Cardiac muscle cell (in vitro differentiated cells and primary cell): ENCODE results near the gene PRRX2. TPM values are rescaled to one million over a fixed set of nuclear protein-coding genes. Genes with fewer than 3 reads are reported as not detected.
"Not testable (repeated sequence)": the region's sequence is repeated elsewhere in the genome, so short reads cannot be mapped to it uniquely, and the experiment has no call there.

ENCODE experiments used
- DNase-seq, 2 donors: peaks; one replicate each; pipeline versions ENCODE4 v3.0.0 to v3.0.0-alpha.2; 2010 to 2017; ENCODE audit warnings: low read depth in 1 of 2, low spot score in 1 of 2
- H3K27ac ChIP-seq: fragments of 200-600 bp; sonication (generic); 2 replicates; pipeline ENCODE4 v1.5.1; 2016
- H3K27me3 ChIP-seq: fragments of 200-600 bp; sonication (generic); 2 replicates; pipeline ENCODE4 v1.6.0; 2016; ENCODE audit warnings: control low read depth
- H3K36me3 ChIP-seq: fragments of 200-600 bp; sonication (generic); 2 replicates; pipeline ENCODE4 v1.5.1; 2016; ENCODE audit warnings: control low read depth
- H3K4me1 ChIP-seq: fragments of 200-600 bp; sonication (generic); 2 replicates; pipeline ENCODE4 v1.8.1; 2017; ENCODE audit warnings: low read depth, mild to moderate bottlenecking, mixed run types
- H3K4me3 ChIP-seq: fragments of 200-600 bp; sonication (generic); 2 replicates; pipeline ENCODE4 v1.5.1; 2016; ENCODE audit warnings: mild to moderate bottlenecking
- H3K9me3 ChIP-seq: fragments of 200-600 bp; sonication (generic); 2 replicates; pipeline ENCODE4 v1.5.1; 2017; ENCODE audit warnings: low read depth, mild to moderate bottlenecking, control low read depth
- polyA plus RNA-seq: library from polyadenylated mRNA; unstranded; fragments of >200 nt; fragmentation: Nextera tagmentation; extraction: Ambion mirVana; gene quantifications from 2 replicates; pipeline ENCODE4 v1.2.1, GENCODE V29; 2016
- total RNA-seq: library from RNA; depleted of rRNA; stranded (reverse); fragments of >200 nt; gene quantifications from 2 replicates; pipeline ENCODE4 v1.2.3, GENCODE V29; 2016
- TF ChIP-seq, protein P1 (sequence below): IDR thresholded peaks from 2 replicates; pipeline ENCODE4 v1.5.1; 2012; ENCODE audit warnings: low read depth, mild to moderate bottlenecking, low read length

PRRX2 gene
- total and polyA plus RNA-seq, 2 experiments from 2014 or later = 3.0 to 10.2 TPM

- DNase-seq = no peak
- Histone ChIP-seq H3K4me1 (peaks cover 5% of the 10 kb centered on the region), H3K9me3 (no peaks in the 10 kb centered on the region), H3K27ac (no peak overlapping the region), H3K27me3 (no peaks in the 10 kb centered on the region), H3K4me3 (no peak overlapping the region), H3K36me3 (no peaks in the 10 kb centered on the region)
- TF ChIP-seq, protein P1, sequence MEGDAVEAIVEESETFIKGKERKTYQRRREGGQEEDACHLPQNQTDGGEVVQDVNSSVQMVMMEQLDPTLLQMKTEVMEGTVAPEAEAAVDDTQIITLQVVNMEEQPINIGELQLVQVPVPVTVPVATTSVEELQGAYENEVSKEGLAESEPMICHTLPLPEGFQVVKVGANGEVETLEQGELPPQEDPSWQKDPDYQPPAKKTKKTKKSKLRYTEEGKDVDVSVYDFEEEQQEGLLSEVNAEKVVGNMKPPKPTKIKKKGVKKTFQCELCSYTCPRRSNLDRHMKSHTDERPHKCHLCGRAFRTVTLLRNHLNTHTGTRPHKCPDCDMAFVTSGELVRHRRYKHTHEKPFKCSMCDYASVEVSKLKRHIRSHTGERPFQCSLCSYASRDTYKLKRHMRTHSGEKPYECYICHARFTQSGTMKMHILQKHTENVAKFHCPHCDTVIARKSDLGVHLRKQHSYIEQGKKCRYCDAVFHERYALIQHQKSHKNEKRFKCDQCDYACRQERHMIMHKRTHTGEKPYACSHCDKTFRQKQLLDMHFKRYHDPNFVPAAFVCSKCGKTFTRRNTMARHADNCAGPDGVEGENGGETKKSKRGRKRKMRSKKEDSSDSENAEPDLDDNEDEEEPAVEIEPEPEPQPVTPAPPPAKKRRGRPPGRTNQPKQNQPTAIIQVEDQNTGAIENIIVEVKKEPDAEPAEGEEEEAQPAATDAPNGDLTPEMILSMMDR = no peak
Observed at GRCh38 chr9:129654554-129655040, 10.8 kb upstream of the PRRX2 start.

DNA sequence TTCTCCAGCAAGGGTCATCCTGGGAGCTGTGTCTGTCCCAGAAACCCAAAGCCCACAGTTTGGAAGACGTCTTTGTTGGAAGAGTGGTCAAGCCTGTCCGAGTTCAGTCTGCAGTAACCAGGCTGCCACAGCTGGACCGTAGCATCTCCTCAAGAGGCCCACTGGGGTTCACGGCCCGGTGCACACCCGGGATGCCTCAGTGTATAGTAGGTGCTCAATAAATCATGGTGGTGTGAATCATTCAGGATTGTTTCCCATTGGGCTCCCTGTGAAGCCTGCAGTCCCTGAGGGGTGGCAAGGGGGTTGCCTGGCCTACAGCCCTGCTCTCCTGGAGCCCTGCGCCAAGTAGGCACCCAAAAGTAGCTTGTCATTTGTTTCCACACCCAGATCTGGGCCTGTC is 10.3 kb upstream of the PRRX2 start:
- Histone ChIP-seq H3K36me3 (no peaks in the 10 kb centered on the region), H3K27ac (no peak overlapping the region), H3K9me3 (no peaks in the 10 kb centered on the region), H3K4me1 (peaks cover 5% of the 10 kb centered on the region), H3K27me3 (no peaks in the 10 kb centered on the region), H3K4me3 (no peak overlapping the region)
- TF ChIP-seq, protein P1 = no peak
- no peak for DNase-seq

GRCh38 chr9:129655696-129656095 is 9.8 kb upstream of the PRRX2 start:
- TF ChIP-seq, protein P1 = no peak
- no peak overlapping the region for H3K4me3 ChIP-seq
- no peaks in the 10 kb centered on the region for H3K27me3 ChIP-seq
- no peaks in the 10 kb centered on the region for H3K9me3 ChIP-seq
- H3K36me3 ChIP-seq = no peaks in the 10 kb centered on the region
- no peak for DNase-seq
- peaks cover 5% of the 10 kb centered on the region for H3K4me1 ChIP-seq
- no peak overlapping the region for H3K27ac ChIP-seq

DNA sequence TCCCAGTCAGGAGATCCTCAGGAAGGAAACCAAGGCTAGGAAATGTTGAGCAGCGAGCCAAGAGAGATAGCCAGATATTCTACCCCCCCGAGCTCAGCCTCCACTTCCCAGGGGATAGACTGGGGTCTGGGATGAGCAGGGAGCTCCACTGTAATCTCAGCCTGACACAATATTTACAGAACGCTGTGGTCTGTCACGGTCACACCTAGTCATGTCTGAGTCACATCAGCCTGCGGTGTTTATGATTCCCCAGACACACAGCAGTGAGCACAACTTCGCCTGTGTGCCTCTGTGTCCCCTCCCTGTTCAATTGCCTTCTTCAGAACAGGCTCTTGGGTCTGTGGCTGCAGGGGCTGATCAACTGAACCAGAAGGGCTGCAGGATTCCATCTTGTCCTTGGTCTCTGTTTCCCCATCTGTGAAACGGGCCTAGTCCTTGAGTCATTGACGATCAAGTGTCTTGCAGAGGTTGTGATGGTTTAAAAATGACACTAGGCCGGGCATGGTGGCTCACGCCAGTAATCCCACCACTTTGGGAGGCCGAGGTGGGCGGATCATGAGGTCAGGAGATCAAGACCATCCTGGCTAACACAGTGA is 8.6 kb upstream of the PRRX2 start:
- no peak overlapping the region for H3K4me3 ChIP-seq
- H3K27ac ChIP-seq = no peak overlapping the region
- H3K36me3 ChIP-seq = no peaks in the 10 kb centered on the region
- H3K9me3 ChIP-seq = no peaks in the 10 kb centered on the region
- H3K27me3 ChIP-seq = no peaks in the 10 kb centered on the region
- DNase-seq = no peak
- TF ChIP-seq, protein P1 = no peak
- peaks cover 5% of the 10 kb centered on the region for H3K4me1 ChIP-seq

GRCh38 chr9:129661029-129661428 is 4.4 kb upstream of the PRRX2 start:
- no peak overlapping the region for H3K27ac ChIP-seq
- TF ChIP-seq, protein P1 = no peak
- no peaks in the 10 kb centered on the region for H3K36me3 ChIP-seq
- H3K9me3 ChIP-seq = no peaks in the 10 kb centered on the region
- H3K27me3 ChIP-seq = peaks cover 28% of the 10 kb centered on the region
- no peak for DNase-seq
- no peak overlapping the region for H3K4me3 ChIP-seq
- no peaks in the 10 kb centered on the region for H3K4me1 ChIP-seq

DNA sequence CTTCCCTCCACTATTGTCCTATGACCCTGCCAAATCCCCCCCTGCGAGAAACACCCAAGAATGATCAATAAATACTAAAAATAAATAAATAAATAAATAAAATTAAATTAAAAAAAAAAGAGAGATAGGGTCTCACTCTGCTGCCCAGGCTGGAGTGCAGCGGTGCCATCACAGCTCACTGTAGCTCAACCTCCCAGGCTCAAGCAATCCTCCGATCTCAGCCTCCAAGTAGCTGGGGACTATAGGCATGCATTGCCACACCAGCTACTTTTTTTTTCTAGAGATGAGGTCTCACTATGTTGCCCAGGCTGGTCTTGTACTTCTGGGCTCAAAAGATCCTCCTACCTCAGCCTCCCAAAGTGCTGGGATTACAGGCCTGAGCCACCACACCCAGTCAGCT is 3.2 kb upstream of the PRRX2 start:
- not testable (repeated sequence) for H3K27ac ChIP-seq, H3K4me3 ChIP-seq, H3K9me3 ChIP-seq, DNase-seq, H3K4me1 ChIP-seq, H3K36me3 ChIP-seq
- H3K27me3 ChIP-seq = peaks cover 28% of the 10 kb centered on the region
